Lung (tissue), 12 donors: ENCODE data around the gene NACA2. TPM values are rescaled to one million over a fixed set of nuclear protein-coding genes. Genes with fewer than 3 reads are reported as not detected.

ENCODE experiments used
- ATAC-seq: fragments of 200-7000 bp; cut with Tn5 transposase; one replicate; pipeline ENCODE4 v1.9.1; 2020; ENCODE audit warnings: moderate number of reproducible peaks; ENCODE audit not compliant: insufficient read depth, low FRiP score
- DNase-seq, 3 donors: peaks; one replicate each; pipeline ENCODE4 v3.0.0-alpha.2; 2013 to 2017
- H3K27ac ChIP-seq, 2 donors: one replicate each; pipeline ENCODE4 v1.5.1; 2013; ENCODE audit warnings: mild to moderate bottlenecking in 2 of 2, moderate library complexity in 2 of 2, control low read depth in 1 of 2, inconsistent platforms in 1 of 2, low read depth in 1 of 2, low read length in 1 of 2
- H3K27me3 ChIP-seq, 3 donors: one replicate each; pipeline ENCODE4 v1.5.1; 2013; ENCODE audit warnings: low read length in 2 of 3; ENCODE audit not compliant: control insufficient read depth in 3 of 3, insufficient read depth in 3 of 3
- H3K36me3 ChIP-seq, 4 donors: one replicate each; pipeline ENCODE4 v1.5.1; 2013; ENCODE audit warnings: low read length in 4 of 4, mild to moderate bottlenecking in 1 of 4, moderate library complexity in 1 of 4; ENCODE audit not compliant: control insufficient read depth in 4 of 4, insufficient read depth in 4 of 4
- H3K4me1 ChIP-seq, 5 donors: one replicate each; pipeline ENCODE4 v1.5.1; 2013; ENCODE audit warnings: low read length in 5 of 5, mild to moderate bottlenecking in 2 of 5, moderate library complexity in 1 of 5; ENCODE audit not compliant: control insufficient read depth in 5 of 5, insufficient read depth in 5 of 5
- H3K4me3 ChIP-seq: one replicate; pipeline ENCODE4 v1.5.1; 2013; ENCODE audit warnings: mild to moderate bottlenecking, control low read depth, moderate library complexity
- H3K9ac ChIP-seq, 2 donors: one replicate each; pipeline ENCODE4 v1.5.1; 2013; ENCODE audit warnings: low read length in 2 of 2, control low read depth in 1 of 2; ENCODE audit not compliant: insufficient read depth in 1 of 2
- H3K9me3 ChIP-seq, 4 donors: one replicate each; pipeline ENCODE4 v1.5.1; 2013; ENCODE audit warnings: low read length in 3 of 4, mild to moderate bottlenecking in 1 of 4, moderate library complexity in 1 of 4; ENCODE audit not compliant: control insufficient read depth in 4 of 4, insufficient read depth in 3 of 4
- CTCF ChIP-seq: IDR thresholded peaks from 2 replicates; pipeline ENCODE4 v1.5.1; 2012; ENCODE audit warnings: mild to moderate bottlenecking; ENCODE audit errors: control extremely low read depth, extremely low read depth
- WGBS, 2 donors: extraction: QIAGEN DNeasy Blood & Tissue Kit; methylation state at CpG; one replicate each; pipeline ENCODE4 v1.1.7; 2013; 5-methylcytosine and 5-hydroxymethylcytosine counted together
- polyA plus RNA-seq, 2 donors: library from polyadenylated mRNA; stranded (reverse); fragments of 200-250 nt; gene quantifications; one replicate each; pipeline ENCODE4 v1.2.1, GENCODE V29; 2013
- total RNA-seq, 2 donors: library from RNA; depleted of rRNA in 1 of 2; stranded (reverse); fragments of >200 nt in 1 of 2; gene quantifications; one replicate each; pipeline ENCODE4 v1.2.1, GENCODE V29; 2014 to 2021
- donor health status: control.
- donor health status: control.
- donor health status: Bipolar disorder and iron deficiency.
- donor health status: healthy.
- donor health status: DM: yes; HTN: yes; CAD: no.

NACA2 gene
- total and polyA plus RNA-seq, 4 donors = 0.07 TPM; not detected in 3

GRCh38 chr17:61582593-61582992 lies 8.4 kb downstream of the NACA2 start:
- no peak for TF ChIP-seq CTCF
- peaks cover 0 to 29% (median 0%) of the 10 kb centered on the region in 5 donors for H3K4me1 ChIP-seq
- H3K9ac ChIP-seq = no peak overlapping the region
- no peaks in the 10 kb centered on the region for H3K27me3 ChIP-seq
- no peak overlapping the region for H3K4me3 ChIP-seq
- no peak for DNase-seq
- ATAC-seq = no peak
- no peaks in the 10 kb centered on the region for H3K36me3 ChIP-seq
- H3K9me3 ChIP-seq = no peaks in the 10 kb centered on the region
- no peak overlapping the region for H3K27ac ChIP-seq

- no peak for TF ChIP-seq CTCF
Observed at GRCh38 chr17:61581611-61582349, 9.2 kb downstream of the NACA2 start.

GRCh38 chr17:61580502-61580901 lies 10.5 kb downstream of the NACA2 start:
- no peak for ATAC-seq
- H3K36me3 ChIP-seq = no peaks in the 10 kb centered on the region
- no peak overlapping the region for H3K9ac ChIP-seq
- peaks cover 0 to 30% (median 0%) of the 10 kb centered on the region in 5 donors for H3K4me1 ChIP-seq
- no peaks in the 10 kb centered on the region for H3K27me3 ChIP-seq
- DNase-seq = no peak
- H3K9me3 ChIP-seq = no peaks in the 10 kb centered on the region
- no peak overlapping the region for H3K27ac ChIP-seq
- no peak overlapping the region for H3K4me3 ChIP-seq
- 50 to 79% methylated on average over 2 of the region's 2 CpGs for WGBS, 2 donors
- TF ChIP-seq CTCF = no peak

More at GRCh38 chr17:61581611-61582349, 9.2 kb downstream of the NACA2 start:
- Histone ChIP-seq H3K9ac (no peak overlapping the region), H3K4me3 (no peak overlapping the region), H3K4me1 (peaks cover 0 to 29% (median 0%) of the 10 kb centered on the region in 5 donors), H3K27me3 (no peaks in the 10 kb centered on the region), H3K36me3 (no peaks in the 10 kb centered on the region), H3K27ac (no peak overlapping the region), H3K9me3 (no peaks in the 10 kb centered on the region)
- DNase-seq = no peak
- ATAC-seq = no peak
- WGBS, 2 donors = 69 to 82% methylated on average over 3 of the region's 3 CpGs
